CD8-positive, alpha-beta memory T cell (primary cell): ENCODE measurements around the gene ANO2. TPM values are rescaled to one million over a fixed set of nuclear protein-coding genes. Genes with fewer than 3 reads are reported as not detected.

Experiments used
- CTCF ChIA-PET: fragments of 350-600 bp; sonication (Branson Sonifier 250); formaldehyde crosslinking; loops from one replicate; lab custom pipeline; 2021; ENCODE audit warnings: antibody characterized with exemption; lab: Charles Lee
- POLR2A ChIA-PET: fragments of 350-600 bp; sonication (Branson Sonifier 250); formaldehyde crosslinking; loops from one replicate; lab custom pipeline; 2021; ENCODE audit warnings: antibody characterized with exemption; lab: Charles Lee
- DNase-seq, 5 donors: peaks; one replicate each; pipeline versions ENCODE4 v3.0.0 to v3.0.0-alpha.2; 2020 to 2022; ENCODE audit warnings: mixed read lengths in 1 of 5
- H3K27ac ChIP-seq: one replicate; pipeline ENCODE4 v1.7.0; 2013; ENCODE audit warnings: low read depth, mild to moderate bottlenecking, low read length, moderate library complexity
- H3K27me3 ChIP-seq: 2 replicates; pipeline ENCODE4 v1.7.0; 2013; ENCODE audit warnings: low read length, mild to moderate bottlenecking; ENCODE audit not compliant: insufficient read depth, poor library complexity, severe bottlenecking
- H3K36me3 ChIP-seq: 2 replicates; pipeline ENCODE4 v1.7.0; 2013; ENCODE audit warnings: mild to moderate bottlenecking, low read length, moderate library complexity; ENCODE audit not compliant: insufficient read depth
- H3K4me1 ChIP-seq: 2 replicates; pipeline ENCODE4 v1.7.0; 2013; ENCODE audit warnings: mild to moderate bottlenecking, low read length, moderate library complexity; ENCODE audit not compliant: insufficient read depth
- H3K4me3 ChIP-seq: 2 replicates; pipeline ENCODE4 v1.7.0; 2013; ENCODE audit warnings: mild to moderate bottlenecking, low read length
- H3K9me3 ChIP-seq: 2 replicates; pipeline ENCODE4 v1.7.0; 2013; ENCODE audit warnings: mild to moderate bottlenecking, low read length
- H3K27ac Mint-ChIP-seq, 8 donors: one replicate each; pipeline ENCODE4 v1.8.0; 2020 to 2021; ENCODE audit warnings: mixed read lengths in 8 of 8, mild to moderate bottlenecking in 6 of 8, inconsistent platforms in 3 of 8, moderate library complexity in 3 of 8
- H3K27me3 Mint-ChIP-seq, 2 donors: one replicate each; pipeline ENCODE4 v1.8.0; 2020 to 2021; ENCODE audit warnings: mixed read lengths in 2 of 2, mild to moderate bottlenecking in 1 of 2, moderate library complexity in 1 of 2
- H3K36me3 Mint-ChIP-seq, 3 donors: one replicate each; pipeline ENCODE4 v1.8.0; 2020 to 2021; ENCODE audit warnings: mixed read lengths in 3 of 3, inconsistent platforms in 1 of 3, mild to moderate bottlenecking in 1 of 3
- H3K4me1 Mint-ChIP-seq, 3 donors: one replicate each; pipeline ENCODE4 v1.8.0; 2020 to 2021; ENCODE audit warnings: mixed read lengths in 3 of 3, inconsistent platforms in 1 of 3, mild to moderate bottlenecking in 1 of 3
- H3K4me3 Mint-ChIP-seq, 7 donors: one replicate each; pipeline ENCODE4 v1.8.0; 2020 to 2021; ENCODE audit warnings: mixed read lengths in 7 of 7, mild to moderate bottlenecking in 6 of 7, moderate library complexity in 4 of 7, inconsistent platforms in 2 of 7
- H3K9me3 Mint-ChIP-seq, 5 donors: one replicate each; pipeline ENCODE4 v1.8.0; 2020 to 2022; ENCODE audit warnings: mixed read lengths in 5 of 5, mild to moderate bottlenecking in 3 of 5, moderate library complexity in 2 of 5, inconsistent platforms in 1 of 5
- polyA plus RNA-seq: library from polyadenylated mRNA; unstranded; fragments of 300-500 nt; fragmentation: Illumina TruSeq; gene quantifications from one replicate; pipeline ENCODE4 v1.2.3, GENCODE V29; 2021
- total RNA-seq, 2 experiments: library from RNA; stranded (reverse); gene quantifications; one replicate each; pipeline ENCODE4 v1.2.3, GENCODE V29; 2021

ANO2 gene
- total and polyA plus RNA-seq, 3 experiments from 2014 or later, result not detected

DNA sequence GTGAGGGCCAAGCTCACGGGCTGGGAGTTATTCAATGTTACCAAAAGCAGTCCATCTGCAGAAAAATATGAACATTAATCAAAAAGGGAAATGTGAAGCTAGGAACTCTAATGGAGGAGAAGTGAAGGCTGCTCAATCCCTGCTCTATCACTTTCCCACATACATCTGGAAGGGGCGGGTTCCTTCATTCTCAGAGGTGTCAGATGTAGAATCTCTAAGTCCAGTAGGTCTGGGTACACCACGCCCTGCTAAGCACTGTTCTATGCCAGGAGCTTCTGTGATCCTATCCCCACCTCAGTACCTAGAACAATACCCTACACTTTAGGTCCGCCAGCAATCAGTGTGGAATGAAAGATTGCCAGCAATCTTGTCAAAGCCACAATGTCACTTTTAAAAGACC is 37.0 kb upstream of the ANO2 start:
- no peaks in the 10 kb centered on the region for H3K9me3 ChIP-seq
- H3K36me3 ChIP-seq, result no peaks in the 10 kb centered on the region
- peaks cover 2% of the 10 kb centered on the region in 2 donors for H3K27me3 Mint-ChIP-seq
- no peak overlapping the region for H3K4me3 Mint-ChIP-seq
- POLR2A ChIA-PET, result no interaction called here
- no peaks in the 10 kb centered on the region for H3K27me3 ChIP-seq
- H3K4me1 ChIP-seq, result no peaks in the 10 kb centered on the region
- H3K4me1 Mint-ChIP-seq, result no peaks in the 10 kb centered on the region
- CTCF ChIA-PET, result interaction anchor here (1.4 kb wide), 1 partner anchor 10 kb away, joined by 5 read pairs; no protein-coding TSS in a partner anchor
- no peaks in the 10 kb centered on the region for H3K36me3 Mint-ChIP-seq
- no peaks in the 10 kb centered on the region for H3K9me3 Mint-ChIP-seq
- H3K27ac ChIP-seq, result no peak overlapping the region
- H3K27ac Mint-ChIP-seq, result no peak overlapping the region
- DNase-seq, result no peak
- H3K4me3 ChIP-seq, result no peak overlapping the region

DNA sequence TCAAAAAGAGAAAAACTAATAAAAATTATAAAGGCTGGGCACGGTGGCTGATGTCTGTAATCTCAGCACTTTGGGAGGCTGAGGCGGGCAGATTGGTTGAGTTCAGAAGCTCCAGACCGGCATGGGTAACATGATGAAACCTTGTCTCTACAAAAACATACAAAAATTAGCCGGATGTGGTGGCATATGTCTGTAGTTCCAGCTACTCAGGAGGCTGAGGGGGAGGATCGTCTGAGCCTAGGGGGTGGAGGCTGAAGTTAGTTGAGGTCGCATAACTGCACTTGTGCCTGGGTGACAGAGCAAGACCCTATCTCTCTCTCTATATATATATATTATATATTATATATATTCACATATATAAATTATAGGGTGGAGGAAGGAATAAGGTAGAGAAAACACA is 32.5 kb upstream of the ANO2 start:
- H3K4me1 ChIP-seq, result no peaks in the 10 kb centered on the region
- Mint-ChIP-seq H3K27me3 (peaks cover 14 to 27% of the 10 kb centered on the region in 2 donors), H3K9me3 (no peaks in the 10 kb centered on the region), H3K27ac (no peak overlapping the region), H3K4me1 (no peaks in the 10 kb centered on the region), H3K36me3 (no peaks in the 10 kb centered on the region), H3K4me3 (no peak overlapping the region)
- H3K4me3 ChIP-seq, result no peak overlapping the region
- no peaks in the 10 kb centered on the region for H3K36me3 ChIP-seq
- no peaks in the 10 kb centered on the region for H3K9me3 ChIP-seq
- ChIA-PET POLR2A (no interaction called here), CTCF (interaction anchor here (1.8 kb wide), 1 partner anchor 11 kb away, joined by 6 read pairs; no protein-coding TSS in a partner anchor)
- no peak for DNase-seq
- H3K27ac ChIP-seq, result no peak overlapping the region
- H3K27me3 ChIP-seq, result no peaks in the 10 kb centered on the region

DNA sequence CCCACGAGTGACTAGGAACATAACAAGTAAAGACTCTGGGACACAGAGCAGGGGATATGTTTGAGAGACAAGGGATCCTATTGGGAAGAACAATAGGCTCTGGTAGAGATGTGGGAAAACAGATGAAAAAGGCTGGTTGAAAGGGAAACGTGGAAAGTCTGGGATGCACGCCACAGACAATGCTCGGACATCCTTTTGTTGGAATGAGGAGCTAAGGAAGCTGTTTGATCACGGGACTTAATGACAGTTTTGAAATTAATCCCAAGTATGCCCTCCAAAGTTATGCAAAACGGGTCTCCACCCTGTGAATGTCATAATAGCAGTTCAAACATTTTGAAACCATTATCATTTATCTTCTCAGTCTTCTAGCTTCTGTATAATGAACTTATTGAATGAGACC is 31.7 kb upstream of the ANO2 start:
- no peak overlapping the region for H3K27ac ChIP-seq
- H3K36me3 ChIP-seq, result no peaks in the 10 kb centered on the region
- DNase-seq, result no peak
- Mint-ChIP-seq H3K36me3 (no peaks in the 10 kb centered on the region), H3K4me3 (no peak overlapping the region), H3K27ac (no peak overlapping the region), H3K9me3 (no peaks in the 10 kb centered on the region), H3K4me1 (no peaks in the 10 kb centered on the region), H3K27me3 (peaks cover 16 to 32% of the 10 kb centered on the region in 2 donors)
- H3K4me3 ChIP-seq, result no peak overlapping the region
- POLR2A ChIA-PET, result no interaction called here
- no peaks in the 10 kb centered on the region for H3K27me3 ChIP-seq
- H3K9me3 ChIP-seq, result no peaks in the 10 kb centered on the region
- CTCF ChIA-PET, result interaction anchor here (1.8 kb wide), 1 partner anchor 11 kb away, joined by 6 read pairs; no protein-coding TSS in a partner anchor
- H3K4me1 ChIP-seq, result no peaks in the 10 kb centered on the region

DNA sequence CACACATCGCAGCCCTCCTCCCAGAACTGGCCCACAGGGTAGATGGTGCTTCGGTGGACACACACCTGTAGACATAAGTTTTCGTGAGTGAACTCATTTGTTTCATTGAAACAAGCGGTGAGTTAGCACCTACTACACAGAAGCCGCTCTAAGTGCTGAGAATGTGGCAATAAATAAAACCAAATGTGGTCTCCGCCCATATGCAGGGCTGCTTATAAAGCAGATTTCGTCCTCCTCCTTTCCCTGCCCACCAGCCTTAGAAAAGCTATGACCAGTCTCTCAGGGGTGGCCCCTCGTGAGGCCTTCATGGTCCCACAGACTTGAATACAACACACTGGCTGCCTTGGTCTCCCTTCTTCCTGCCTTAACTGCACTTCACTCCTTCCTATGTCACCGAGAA is 31.1 kb upstream of the ANO2 start:
- H3K4me1 ChIP-seq, result no peaks in the 10 kb centered on the region
- Mint-ChIP-seq H3K27me3 (peaks cover 18 to 33% of the 10 kb centered on the region in 2 donors), H3K4me3 (no peak overlapping the region), H3K27ac (no peak overlapping the region), H3K36me3 (no peaks in the 10 kb centered on the region), H3K9me3 (no peaks in the 10 kb centered on the region), H3K4me1 (no peaks in the 10 kb centered on the region)
- no peaks in the 10 kb centered on the region for H3K36me3 ChIP-seq
- DNase-seq, result no peak
- CTCF ChIA-PET, result interaction anchor here (1.8 kb wide), 1 partner anchor 12 kb away, joined by 6 read pairs; no protein-coding TSS in a partner anchor
- H3K4me3 ChIP-seq, result no peak overlapping the region
- H3K27me3 ChIP-seq, result no peaks in the 10 kb centered on the region
- H3K9me3 ChIP-seq, result no peaks in the 10 kb centered on the region
- POLR2A ChIA-PET, result no interaction called here
- H3K27ac ChIP-seq, result no peak overlapping the region

DNA sequence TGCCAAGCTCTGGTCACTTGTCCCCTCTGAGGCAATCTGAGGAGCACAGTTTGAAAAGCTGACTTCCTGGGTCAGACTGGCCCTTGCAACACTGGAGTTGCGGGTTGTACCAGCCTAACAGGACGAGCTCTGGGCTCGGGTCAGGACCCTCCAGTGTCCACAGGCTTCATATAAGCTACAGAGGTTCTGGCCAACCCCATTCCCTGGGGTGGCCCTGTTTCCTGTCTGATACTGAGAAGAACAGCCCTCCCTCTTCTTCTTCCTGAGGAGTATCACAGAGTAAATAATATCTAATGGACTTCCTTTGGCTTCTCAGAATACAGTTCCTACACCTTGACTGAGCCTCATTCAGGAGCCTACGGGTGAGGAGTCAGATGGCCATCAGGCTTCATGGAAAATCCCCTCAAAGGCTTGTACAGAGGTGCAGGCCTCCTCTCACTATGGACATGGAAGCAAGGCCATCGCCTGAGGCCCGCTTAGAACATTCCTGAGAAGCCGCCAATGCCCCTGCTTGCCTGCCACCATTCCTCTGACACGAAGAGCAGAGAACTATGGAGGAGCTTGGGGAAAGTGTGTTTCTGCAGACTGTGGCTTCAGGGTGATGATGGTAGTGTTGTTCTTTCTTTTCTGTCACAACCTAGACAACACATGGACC is 28.5 kb upstream of the ANO2 start:
- no peaks in the 10 kb centered on the region for H3K36me3 Mint-ChIP-seq
- POLR2A ChIA-PET, result no interaction called here
- no peaks in the 10 kb centered on the region for H3K27me3 ChIP-seq

DNA sequence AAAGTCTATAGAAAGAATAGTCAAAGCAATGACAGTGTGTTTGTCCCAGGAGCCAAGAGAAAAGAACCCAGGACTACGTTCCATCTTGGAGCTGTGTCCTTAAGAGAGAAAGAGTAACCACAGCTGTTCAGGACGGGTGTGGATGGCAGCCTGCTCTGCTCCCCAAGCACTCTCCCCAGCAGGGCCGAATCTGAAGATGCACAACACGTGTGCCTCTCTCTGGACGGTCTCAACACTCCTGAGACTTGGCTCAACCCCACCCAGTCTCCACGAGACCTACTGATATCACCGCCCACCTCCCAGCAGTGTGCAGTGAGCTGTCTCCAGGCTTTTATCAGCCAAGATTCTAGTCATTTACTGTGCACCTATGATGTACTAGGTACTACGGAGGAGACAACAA is 27.3 kb upstream of the ANO2 start:
- Mint-ChIP-seq H3K4me3 (no peak overlapping the region), H3K27me3 (peaks cover 29 to 57% of the 10 kb centered on the region in 2 donors), H3K9me3 (no peaks in the 10 kb centered on the region), H3K27ac (peak overlapping the region in 1 of 8 donors; percentile 16), H3K4me1 (no peaks in the 10 kb centered on the region), H3K36me3 (no peaks in the 10 kb centered on the region)
- H3K36me3 ChIP-seq, result no peaks in the 10 kb centered on the region
- no peaks in the 10 kb centered on the region for H3K4me1 ChIP-seq
- H3K9me3 ChIP-seq, result no peaks in the 10 kb centered on the region
- ChIA-PET CTCF (no interaction called here), POLR2A (no interaction called here)
- no peaks in the 10 kb centered on the region for H3K27me3 ChIP-seq
- no peak overlapping the region for H3K27ac ChIP-seq
- DNase-seq, result no peak
- H3K4me3 ChIP-seq, result no peak overlapping the region

More for the DNA sequence above, 28.5 kb upstream of the ANO2 start:
- no peaks in the 10 kb centered on the region for H3K9me3 ChIP-seq
- no peak overlapping the region for H3K4me3 Mint-ChIP-seq
- no peaks in the 10 kb centered on the region for H3K9me3 Mint-ChIP-seq
- no peak for DNase-seq
- H3K4me1 ChIP-seq, result no peaks in the 10 kb centered on the region
- H3K4me3 ChIP-seq, result no peak overlapping the region
- no peaks in the 10 kb centered on the region for H3K4me1 Mint-ChIP-seq
- no peaks in the 10 kb centered on the region for H3K36me3 ChIP-seq
- H3K27ac ChIP-seq, result no peak overlapping the region
- CTCF ChIA-PET, result interaction anchor here (1.4 to 1.7 kb wide), 3 partner anchors 9 to 14 kb away, joined by 3 to 9 read pairs (median 5); no protein-coding TSS in a partner anchor
- no peak overlapping the region for H3K27ac Mint-ChIP-seq
- H3K27me3 Mint-ChIP-seq, result peaks cover 29 to 57% of the 10 kb centered on the region in 2 donors

DNA sequence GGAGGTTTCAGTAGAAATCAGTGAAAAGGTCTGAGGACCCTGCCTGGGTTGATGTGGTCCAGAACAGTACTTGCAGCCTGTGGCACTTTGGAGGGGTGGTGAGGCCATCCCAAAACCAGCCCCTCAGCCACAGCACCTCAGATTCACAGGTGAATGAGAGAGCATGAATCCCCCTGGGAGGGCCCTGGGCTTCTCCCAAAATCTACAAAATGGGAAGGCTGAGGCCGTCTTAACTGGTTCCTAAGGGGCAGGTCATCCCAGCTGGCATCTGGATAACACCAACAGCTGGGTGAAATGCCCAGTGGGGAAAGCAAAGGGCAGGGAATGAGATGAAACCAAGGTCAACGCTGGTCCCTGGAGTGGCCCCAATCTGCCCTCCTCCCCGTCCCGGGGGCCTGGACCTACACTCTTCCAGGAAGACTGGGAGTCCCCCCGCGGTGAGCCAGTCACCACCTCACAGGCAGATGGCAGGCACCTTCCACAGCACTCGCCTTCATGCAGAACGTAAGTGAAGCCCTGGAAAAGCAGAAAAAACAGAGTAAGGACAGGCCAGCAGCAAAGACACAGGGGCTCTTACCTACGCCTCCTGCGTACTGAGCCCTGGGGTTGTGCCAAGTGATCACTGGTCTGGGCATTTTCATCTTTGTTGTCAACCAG is 26.3 kb upstream of the ANO2 start:
- Histone ChIP-seq H3K36me3 (no peaks in the 10 kb centered on the region), H3K4me1 (no peaks in the 10 kb centered on the region), H3K27ac (no peak overlapping the region), H3K4me3 (no peak overlapping the region), H3K9me3 (no peaks in the 10 kb centered on the region), H3K27me3 (no peaks in the 10 kb centered on the region)
- ChIA-PET CTCF (no interaction called here), POLR2A (no interaction called here)
- no peaks in the 10 kb centered on the region for H3K9me3 Mint-ChIP-seq
- H3K4me1 Mint-ChIP-seq, result no peaks in the 10 kb centered on the region
- no peak overlapping the region for H3K4me3 Mint-ChIP-seq
- no peak overlapping the region for H3K27ac Mint-ChIP-seq
- peaks cover 32 to 47% of the 10 kb centered on the region in 2 donors for H3K27me3 Mint-ChIP-seq
- DNase-seq, result no peak
- no peaks in the 10 kb centered on the region for H3K36me3 Mint-ChIP-seq

DNA sequence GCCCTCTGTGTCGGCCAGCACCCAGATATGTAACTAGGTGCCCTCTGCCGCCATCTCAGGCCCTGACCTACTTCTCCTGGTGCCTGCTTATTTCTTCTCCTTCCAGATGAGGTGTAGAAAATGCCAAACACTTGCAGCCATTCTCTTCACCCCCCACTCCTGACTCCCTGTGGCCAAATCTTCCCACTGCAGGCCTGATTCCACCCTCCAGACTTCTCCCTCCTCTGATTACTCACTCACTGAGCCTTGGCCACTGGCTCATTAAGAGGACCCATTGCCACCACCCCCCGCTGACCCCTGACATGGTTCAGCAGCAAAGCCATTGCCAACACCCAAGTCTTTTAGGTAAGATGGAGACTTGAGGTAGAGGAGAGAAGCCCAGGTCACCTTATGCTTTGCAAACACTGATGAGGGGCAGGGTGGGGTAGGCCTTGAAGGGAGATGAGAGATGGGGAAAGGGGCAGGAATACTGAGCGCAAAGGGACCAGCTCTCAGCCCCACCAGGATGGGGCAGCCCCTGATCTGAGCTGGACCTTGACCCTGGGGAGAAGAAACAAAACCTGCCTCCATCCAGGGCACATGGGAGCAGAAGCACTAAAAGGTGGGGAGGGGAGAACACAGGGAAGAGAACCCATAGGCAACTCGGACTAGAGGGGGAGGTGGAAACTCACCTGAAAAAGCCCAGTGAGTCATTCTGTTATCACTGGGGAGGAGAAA is 25.1 kb upstream of the ANO2 start:
- H3K27me3 Mint-ChIP-seq, result peaks cover 27 to 40% of the 10 kb centered on the region in 2 donors
- no peaks in the 10 kb centered on the region for H3K4me1 Mint-ChIP-seq
- no peak overlapping the region for H3K4me3 ChIP-seq
- ChIA-PET CTCF (no interaction called here), POLR2A (no interaction called here)
- H3K27ac Mint-ChIP-seq, result no peak overlapping the region
- no peaks in the 10 kb centered on the region for H3K4me1 ChIP-seq
- H3K36me3 Mint-ChIP-seq, result no peaks in the 10 kb centered on the region
- H3K9me3 ChIP-seq, result no peaks in the 10 kb centered on the region
- H3K4me3 Mint-ChIP-seq, result no peak overlapping the region
- H3K36me3 ChIP-seq, result no peaks in the 10 kb centered on the region
- H3K27me3 ChIP-seq, result no peaks in the 10 kb centered on the region
- no peak overlapping the region for H3K27ac ChIP-seq
- no peak for DNase-seq
- no peaks in the 10 kb centered on the region for H3K9me3 Mint-ChIP-seq
